Right renal cortex interstitium (tissue), 3 donors: ENCODE data around the gene GTF3C1. TPM values are rescaled to one million over a fixed set of nuclear protein-coding genes. Genes with fewer than 3 reads are reported as not detected.

ENCODE experiments used
- DNase-seq, 3 donors: peaks; one replicate each; pipeline ENCODE4 v3.0.0-alpha.2; 2013; ENCODE audit warnings: low read depth in 3 of 3, low spot score in 2 of 3
- polyA plus RNA-seq, 3 donors: library from polyadenylated mRNA; unstranded; fragments of 120-200 nt; gene quantifications; one replicate each; pipeline ENCODE4 v1.2.1, GENCODE V29; 2013; ENCODE audit not compliant: insufficient read length in 3 of 3

The GTF3C1 gene
- polyA plus RNA-seq, 3 donors = 71.0 to 79.8 (median 79.6) TPM

DNA sequence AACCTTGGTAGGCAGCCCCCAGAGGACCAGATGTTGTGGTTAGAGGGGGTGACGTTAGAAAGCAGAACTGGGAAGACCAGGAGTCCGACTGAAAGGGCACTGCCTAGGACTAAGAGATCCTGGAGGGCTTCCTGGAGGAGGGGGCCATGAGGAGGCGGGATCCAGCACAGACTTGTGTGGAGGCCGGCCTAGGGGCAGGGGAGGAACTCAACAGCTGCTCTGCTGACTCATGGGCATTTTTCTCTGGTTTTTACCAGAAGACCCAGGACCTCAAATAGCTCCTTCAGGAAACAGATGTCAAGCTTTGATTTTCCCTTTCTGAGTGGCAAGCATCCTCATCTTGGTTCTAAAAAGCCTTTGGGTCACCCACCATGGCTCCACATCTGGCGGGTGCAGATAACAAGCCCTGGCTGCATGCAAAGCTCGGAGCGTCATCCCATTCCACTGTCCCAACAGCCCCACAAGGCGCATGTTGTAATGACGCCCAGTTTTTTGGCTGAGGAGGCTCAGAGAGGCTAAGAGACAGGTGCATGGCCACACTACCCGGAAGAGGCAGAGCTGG, 118.7 kb downstream of the GTF3C1 start:
- no peak for DNase-seq

DNA sequence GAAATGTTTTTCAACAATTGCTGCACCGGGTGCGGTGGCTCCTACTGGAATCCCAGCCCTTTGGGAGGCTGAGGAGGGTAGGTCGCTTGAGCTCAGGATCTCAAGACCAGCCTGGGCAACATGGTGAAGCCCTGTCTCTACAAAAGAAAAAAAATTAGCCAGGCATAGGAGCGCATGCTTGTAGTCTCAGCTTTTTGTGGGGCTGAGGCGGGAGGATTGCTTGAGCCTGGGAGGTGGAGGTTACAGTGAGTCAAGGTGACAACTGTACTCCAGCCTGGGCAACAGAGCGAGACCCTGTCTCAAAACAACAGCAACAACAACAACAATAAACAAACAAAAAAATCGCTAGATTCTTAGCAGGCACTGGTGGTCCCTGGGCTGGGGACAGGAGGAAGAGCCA, 119.2 kb downstream of the GTF3C1 start:
- DNase-seq = no peak

DNA sequence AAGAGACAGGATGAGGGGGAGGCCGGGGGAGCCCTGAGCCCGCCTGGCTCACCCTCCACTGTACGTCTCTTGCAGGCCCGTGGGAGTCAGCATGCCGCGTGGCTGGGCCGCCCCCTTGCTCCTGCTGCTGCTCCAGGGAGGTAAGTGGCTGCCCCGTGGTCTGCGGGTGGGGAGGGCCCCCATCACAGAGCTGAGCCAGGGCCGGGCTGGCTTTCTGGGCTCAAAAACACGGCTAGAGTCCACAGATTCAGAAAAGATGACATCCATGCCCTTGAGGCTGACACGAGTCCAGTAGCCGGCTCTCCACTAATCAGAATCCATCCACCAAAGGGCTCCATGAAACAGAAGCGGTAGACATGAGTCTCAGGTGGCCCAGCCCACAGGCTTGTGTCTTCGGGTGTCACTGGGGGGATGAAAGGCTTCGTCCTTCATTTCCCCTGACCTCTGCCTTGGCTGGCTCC, 119.7 kb downstream of the GTF3C1 start:
- DNase-seq = no peak

GRCh38 chr16:27429330-27429871, 120.3 kb downstream of the GTF3C1 start:
- DNase-seq = no peak

GRCh38 chr16:27428026-27428785, 121.5 kb downstream of the GTF3C1 start:
- DNase-seq = no peak

GRCh38 chr16:27427538-27427937, 122.2 kb downstream of the GTF3C1 start:
- no peak for DNase-seq

- no peak for DNase-seq
Observed at GRCh38 chr16:27426423-27427408, 123.0 kb downstream of the GTF3C1 start.

DNA sequence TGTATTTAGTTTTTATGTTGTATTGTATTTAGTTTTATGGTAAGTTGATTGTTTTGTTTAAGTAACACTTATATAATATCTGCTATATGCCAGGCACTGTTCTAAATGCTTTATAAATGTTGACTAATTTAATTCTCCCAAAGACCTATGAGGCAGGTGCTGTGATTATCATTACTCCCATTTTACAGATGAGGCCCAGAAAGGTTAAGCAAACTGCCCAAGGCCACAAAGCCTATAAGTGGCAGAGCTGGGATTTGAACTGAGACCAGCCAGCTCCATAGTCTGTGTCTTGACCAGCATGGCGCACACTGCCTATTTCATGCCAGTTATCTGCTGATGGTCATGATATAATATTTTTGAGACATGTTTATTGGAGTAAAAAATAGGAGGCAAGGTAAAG, 123.8 kb downstream of the GTF3C1 start:
- DNase-seq = no peak

GRCh38 chr16:27424772-27425498, 124.8 kb downstream of the GTF3C1 start:
- no peak for DNase-seq

DNA sequence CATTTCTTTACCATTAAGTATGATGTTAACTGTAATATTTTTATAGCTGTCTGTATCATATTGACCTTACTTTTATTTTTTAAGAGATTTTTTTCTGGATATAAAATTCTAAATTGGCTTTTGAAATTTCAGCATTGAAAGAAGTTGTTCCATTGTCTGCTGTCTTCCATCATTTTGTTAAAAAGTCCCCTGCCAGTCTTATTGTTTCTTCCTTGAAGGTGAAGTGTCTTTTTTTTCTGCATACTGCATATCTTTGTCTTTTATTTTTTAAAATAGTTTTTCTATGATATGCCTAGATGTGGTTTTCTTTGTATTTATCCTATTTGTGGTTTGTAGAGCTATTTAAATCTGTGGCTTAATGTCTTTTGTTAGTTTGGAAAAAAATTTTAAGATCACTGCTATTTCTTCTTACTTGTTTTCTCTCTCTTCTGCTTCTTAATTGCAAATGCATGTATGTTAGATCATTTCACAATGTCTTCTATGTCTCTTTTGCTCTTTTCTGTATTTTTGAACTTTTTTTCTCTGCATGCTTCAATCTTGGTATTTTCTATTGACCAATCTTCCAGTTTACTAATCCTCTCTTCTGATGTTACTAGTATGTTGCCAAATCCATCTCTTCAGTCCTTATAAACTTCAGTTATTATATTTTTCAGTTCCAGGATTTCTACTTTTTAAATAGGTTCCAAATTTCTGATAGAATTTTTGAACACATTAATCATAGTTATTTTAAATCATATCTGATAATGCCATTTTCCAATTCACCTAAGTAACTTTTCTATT, 127.6 kb downstream of the GTF3C1 start:
- no peak for DNase-seq

DNA sequence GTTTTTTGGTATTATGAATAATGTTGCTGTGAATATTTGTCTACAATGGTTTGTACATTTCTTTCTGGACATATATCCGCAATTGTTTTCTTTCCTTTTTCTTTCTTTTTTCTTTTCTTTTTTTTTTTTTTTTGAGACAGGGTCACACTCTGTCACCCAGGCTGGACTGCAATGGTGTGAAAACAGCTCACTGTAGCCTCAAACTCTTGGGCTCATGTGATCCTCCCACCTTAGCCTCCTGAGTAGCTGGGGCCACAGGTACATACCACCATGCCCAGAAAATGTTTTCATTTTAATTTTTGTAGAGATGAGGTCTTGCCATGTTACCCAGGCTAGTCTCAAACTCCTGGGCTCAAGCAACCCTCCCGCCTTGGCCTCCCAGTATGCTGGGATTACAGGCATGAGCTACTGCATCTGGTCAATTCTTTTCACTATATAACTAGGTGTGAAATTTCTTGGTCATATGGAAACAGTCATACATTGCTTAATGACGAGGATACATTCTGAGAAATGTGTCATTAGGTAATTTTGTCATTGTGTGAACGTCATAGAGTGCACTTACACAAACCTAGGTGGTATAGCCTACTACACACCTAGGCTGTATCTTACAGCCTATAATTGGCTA, 132.6 kb downstream of the GTF3C1 start:
- no peak for DNase-seq

GRCh38 chr16:27414788-27415431, 134.8 kb downstream of the GTF3C1 start:
- no peak for DNase-seq

- no peak for DNase-seq
Observed at GRCh38 chr16:27413956-27414355, 135.8 kb downstream of the GTF3C1 start.

- no peak for DNase-seq
Observed at GRCh38 chr16:27410761-27411160, 139.0 kb downstream of the GTF3C1 start.
